WTC11 (cell line): ENCODE data around the gene CXCL10. TPM values are rescaled to one million over a fixed set of nuclear protein-coding genes. Genes with fewer than 3 reads are reported as not detected.

Experiments used
- ATAC-seq: fragments of 200-7000 bp; cut with Tn5 transposase; 2 replicates; pipeline ENCODE4 v1.10.0; 2021; ENCODE audit warnings: mild to moderate bottlenecking, moderate library complexity
- CTCF ChIA-PET: fragments of 300-600 bp; sonication (Branson Sonifier 250); formaldehyde crosslinking; loops from one replicate; lab custom pipeline; 2021; ENCODE audit warnings: antibody characterized with exemption; lab: Charles Lee
- POLR2A ChIA-PET: fragments of 350-600 bp; sonication (Branson Sonifier 250); formaldehyde crosslinking; loops from one replicate; lab custom pipeline; 2021; ENCODE audit warnings: antibody characterized with exemption; lab: Charles Lee
- DNase-seq: peaks from one replicate; pipeline ENCODE4 v3.0.0; 2021; ENCODE audit warnings: low spot score
- H3K27ac Mint-ChIP-seq: 2 replicates; pipeline ENCODE4 v1.8.0; 2021; ENCODE audit warnings: mixed read lengths
- H3K27me3 Mint-ChIP-seq: 2 replicates; pipeline ENCODE4 v1.8.0; 2021; ENCODE audit warnings: low read depth, mild to moderate bottlenecking, moderate library complexity, mixed read lengths
- H3K36me3 Mint-ChIP-seq: 2 replicates; pipeline ENCODE4 v1.8.0; 2021; ENCODE audit warnings: mixed read lengths
- H3K4me1 Mint-ChIP-seq: 2 replicates; pipeline ENCODE4 v1.8.0; 2022; ENCODE audit warnings: mixed read lengths
- H3K4me3 Mint-ChIP-seq: 2 replicates; pipeline ENCODE4 v1.8.0; 2021; ENCODE audit warnings: mild to moderate bottlenecking, moderate library complexity, mixed read lengths
- H3K9me3 Mint-ChIP-seq: 2 replicates; pipeline ENCODE4 v1.8.0; 2021; ENCODE audit warnings: mixed read lengths
- E2F5 ChIP-seq: sonication (generic); formaldehyde crosslinking; IDR thresholded peaks from 2 replicates; pipeline ENCODE4 v1.8.1; 2022; ENCODE audit warnings: mild to moderate bottlenecking, moderate library complexity, missing genetic modification reagents
- ERG ChIP-seq: fragments of 250-450 bp; sonication (Bioruptor Pico); IDR thresholded peaks from 2 replicates; pipeline ENCODE4 v1.8.0; 2021; ENCODE audit warnings: mild to moderate bottlenecking
- FOXK1 ChIP-seq: sonication (generic); formaldehyde crosslinking; IDR thresholded peaks from 2 replicates; pipeline ENCODE4 v1.8.0; 2022; ENCODE audit warnings: mild to moderate bottlenecking, moderate library complexity, missing genetic modification reagents
- HMGXB4 ChIP-seq: sonication (generic); formaldehyde crosslinking; IDR thresholded peaks from 2 replicates; pipeline ENCODE4 v1.8.1; 2023; ENCODE audit warnings: mild to moderate bottlenecking, moderate library complexity, missing genetic modification reagents
- MYBL2 ChIP-seq: sonication (generic); formaldehyde crosslinking; IDR thresholded peaks from 2 replicates; pipeline ENCODE4 v1.8.1; 2023; ENCODE audit warnings: mild to moderate bottlenecking, moderate library complexity, missing genetic modification reagents
- NFATC4 ChIP-seq: fragments of 250-450 bp; sonication (Bioruptor Pico); IDR thresholded peaks from 2 replicates; pipeline ENCODE4 v1.9.0; 2021; ENCODE audit warnings: mild to moderate bottlenecking
- NFYB ChIP-seq: sonication (generic); formaldehyde crosslinking; conservative IDR thresholded peaks from 2 replicates; pipeline ENCODE4 v1.8.0; 2022; ENCODE audit warnings: low read depth, missing genetic modification reagents
- NR2C2 ChIP-seq: sonication (generic); formaldehyde crosslinking; IDR thresholded peaks from 2 replicates; pipeline ENCODE4 v1.8.0; 2022; ENCODE audit warnings: mild to moderate bottlenecking, missing genetic modification reagents
- PREB ChIP-seq: sonication (generic); formaldehyde crosslinking; IDR thresholded peaks from 2 replicates; pipeline ENCODE4 v1.8.1; 2022; ENCODE audit warnings: mild to moderate bottlenecking, missing genetic modification reagents, moderate library complexity, borderline replicate concordance
- SMAD3 ChIP-seq: sonication (generic); formaldehyde crosslinking; IDR thresholded peaks from 2 replicates; pipeline ENCODE4 v1.8.0; 2022; ENCODE audit warnings: missing genetic modification reagents, mild to moderate bottlenecking, borderline replicate concordance
- SOX15 ChIP-seq: fragments of 250-450 bp; sonication (Bioruptor Pico); IDR thresholded peaks from 2 replicates; pipeline ENCODE4 v1.9.0; 2021; ENCODE audit warnings: mild to moderate bottlenecking
- SP1 ChIP-seq: sonication (generic); formaldehyde crosslinking; conservative IDR thresholded peaks from 2 replicates; pipeline ENCODE4 v1.8.1; 2022; ENCODE audit warnings: missing genetic modification reagents
- ZMAT4 ChIP-seq: fragments of 250-450 bp; sonication (Bioruptor Pico); IDR thresholded peaks from 2 replicates; pipeline ENCODE4 v1.9.0; 2021; ENCODE audit warnings: mild to moderate bottlenecking
- ZNF416 ChIP-seq: fragments of 250-450 bp; sonication (Bioruptor Pico); IDR thresholded peaks from 2 replicates; pipeline ENCODE4 v1.9.0; 2021; ENCODE audit warnings: mild to moderate bottlenecking, inconsistent platforms
- ZNF425 ChIP-seq: fragments of 250-450 bp; sonication (Bioruptor Pico); conservative IDR thresholded peaks from 2 replicates; pipeline ENCODE4 v1.9.0; 2021; ENCODE audit warnings: mild to moderate bottlenecking
- total RNA-seq: library from RNA; stranded (reverse); gene quantifications from 3 replicates; pipeline ENCODE4 v1.2.3, GENCODE V29; 2021

CXCL10 gene
- total RNA-seq, 1 experiment from 2014 or later = not detected

- TF ChIP-seq E2F5 (no peak), SOX15 (CRISPR knock-in tag) (no peak), ERG (CRISPR knock-in tag) (no peak), ZMAT4 (no peak)
Measured at GRCh38 chr4:76055421-76055820, 32.1 kb upstream of the CXCL10 start (continued).

GRCh38 chr4:76055016-76055415, 31.7 kb upstream of the CXCL10 start:
- Mint-ChIP-seq H3K4me1 (peaks cover 28% of the 10 kb centered on the region), H3K36me3 (no peaks in the 10 kb centered on the region), H3K27me3 (peaks cover 2% of the 10 kb centered on the region), H3K9me3 (no peaks in the 10 kb centered on the region), H3K27ac (no peak overlapping the region), H3K4me3 (no peak overlapping the region)
- DNase-seq (no peak), ATAC-seq (no peak)
- TF ChIP-seq HMGXB4 = no peak
- TF ChIP-seq SMAD3 (CRISPR knock-in tag) = no peak
- TF ChIP-seq ZNF416 (CRISPR knock-in tag) = no peak
- TF ChIP-seq ZMAT4 = no peak
- TF ChIP-seq PREB (CRISPR knock-in tag) = no peak
- no peak for TF ChIP-seq NFYB (CRISPR knock-in tag)
- TF ChIP-seq SP1 (CRISPR knock-in tag) = no peak
- no peak for TF ChIP-seq NFATC4
- TF ChIP-seq ERG (CRISPR knock-in tag) = no peak
- no peak for TF ChIP-seq E2F5
- no peak for TF ChIP-seq ZNF425 (CRISPR knock-in tag)
- TF ChIP-seq FOXK1 = no peak
- TF ChIP-seq NR2C2 (CRISPR knock-in tag) = no peak
- no peak for TF ChIP-seq MYBL2
- TF ChIP-seq, all 79 proteins: peak for 0
- ChIA-PET CTCF (interaction anchor here (1.6 to 3.4 kb wide), 3 partner anchors 32 to 139 kb away, joined by 4 to 23 read pairs (median 13); no protein-coding TSS in a partner anchor), POLR2A (no interaction called here)
